Activated naive CD4-positive, alpha-beta T cell treated with anti-CD3 and anti-CD28 coated beads, Interleukin-2, amount 50 U/mL, for 24 hours (primary cell): ENCODE measurements around the gene EGLN2.
"Not testable (repeated sequence)": the region's sequence is repeated elsewhere in the genome, so short reads cannot be mapped to it uniquely, and the experiment has no call there.

Experiments
- H3K27ac Mint-ChIP-seq: one replicate; pipeline ENCODE4 v1.8.0; 2021; ENCODE audit warnings: mild to moderate bottlenecking, mixed read lengths
- H3K27me3 Mint-ChIP-seq: one replicate; pipeline ENCODE4 v1.8.0; 2021; ENCODE audit warnings: mixed read lengths
- H3K36me3 Mint-ChIP-seq: one replicate; pipeline ENCODE4 v1.8.0; 2021; ENCODE audit warnings: mixed read lengths
- H3K4me1 Mint-ChIP-seq: one replicate; pipeline ENCODE4 v1.8.0; 2021; ENCODE audit warnings: mixed read lengths
- H3K4me3 Mint-ChIP-seq: one replicate; pipeline ENCODE4 v1.8.0; 2021; ENCODE audit warnings: mild to moderate bottlenecking, mixed read lengths
- H3K9me3 Mint-ChIP-seq: one replicate; pipeline ENCODE4 v1.8.0; 2021; ENCODE audit warnings: mixed read lengths

Gene EGLN2

DNA sequence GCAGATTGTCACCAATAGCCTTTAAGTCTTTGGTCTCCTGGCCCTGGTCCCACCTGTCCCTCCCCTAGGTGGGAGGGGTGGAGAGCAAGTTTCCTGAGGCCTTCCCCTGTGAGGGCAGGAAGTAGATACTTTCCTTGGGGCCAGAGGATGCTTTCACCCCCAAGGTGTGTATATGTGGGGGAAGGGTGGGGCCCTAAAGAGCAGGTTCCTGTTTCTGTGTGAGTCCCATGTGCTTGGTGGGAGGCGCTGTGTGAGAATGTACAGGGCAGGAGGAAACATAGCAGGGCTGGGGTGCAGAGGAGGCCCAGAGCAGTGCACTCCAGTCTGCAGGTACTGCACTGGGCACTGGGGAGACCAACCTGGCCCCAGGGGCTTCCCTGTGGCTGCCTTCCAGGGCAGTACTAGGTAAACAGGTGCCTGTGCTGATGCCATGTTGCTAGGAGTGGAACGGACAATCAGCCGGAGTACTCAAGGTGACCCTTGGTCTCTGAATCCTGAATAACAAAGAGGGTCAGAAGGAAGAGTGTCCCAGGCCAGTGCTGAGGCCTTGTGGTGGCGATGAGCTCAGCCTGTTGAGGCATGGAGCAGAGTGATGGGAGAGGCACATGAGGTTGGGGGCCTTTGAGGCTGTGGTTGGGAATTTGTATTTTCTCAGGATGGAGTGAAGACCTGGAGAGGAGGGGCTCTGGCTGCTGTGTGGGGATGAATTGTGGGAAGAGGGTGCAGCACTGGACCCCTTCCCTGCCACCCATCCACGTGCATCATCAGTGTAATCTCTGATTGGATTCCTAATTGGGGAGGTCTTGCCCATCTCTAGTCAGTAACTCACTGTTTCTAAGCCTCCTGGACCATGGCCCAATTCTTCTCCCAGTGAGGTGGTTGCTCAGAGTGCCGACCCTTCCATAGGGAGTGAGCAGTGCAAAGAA lies 5.1 kb downstream of the EGLN2 start:
- H3K36me3 Mint-ChIP-seq: peaks cover 4% of the 10 kb centered on the region
- no peaks in the 10 kb centered on the region for H3K27me3 Mint-ChIP-seq
- no peaks in the 10 kb centered on the region for H3K9me3 Mint-ChIP-seq
- H3K4me3 Mint-ChIP-seq: peak overlapping the region; percentile 92
- peaks cover 80% of the 10 kb centered on the region for H3K4me1 Mint-ChIP-seq
- H3K27ac Mint-ChIP-seq: peak overlapping the region; percentile 86

- no peaks in the 10 kb centered on the region for H3K9me3 Mint-ChIP-seq
- peak overlapping the region; percentile 92 for H3K4me3 Mint-ChIP-seq
- no peaks in the 10 kb centered on the region for H3K27me3 Mint-ChIP-seq
- H3K27ac Mint-ChIP-seq: peak overlapping the region; percentile 86
- peaks cover 4% of the 10 kb centered on the region for H3K36me3 Mint-ChIP-seq
- peaks cover 82% of the 10 kb centered on the region for H3K4me1 Mint-ChIP-seq
Measured at GRCh38 chr19:40804783-40805242, 5.8 kb downstream of the EGLN2 start.

- Mint-ChIP-seq H3K9me3 (no peaks in the 10 kb centered on the region), H3K36me3 (peaks cover 4% of the 10 kb centered on the region), H3K27ac (peak overlapping the region; percentile 86), H3K27me3 (no peaks in the 10 kb centered on the region), H3K4me1 (peaks cover 83% of the 10 kb centered on the region), H3K4me3 (peak overlapping the region; percentile 92)
Measured at GRCh38 chr19:40805258-40805868, 6.4 kb downstream of the EGLN2 start.

GRCh38 chr19:40806423-40807146 lies 7.6 kb downstream of the EGLN2 start:
- peaks cover 4% of the 10 kb centered on the region for H3K36me3 Mint-ChIP-seq
- H3K9me3 Mint-ChIP-seq: no peaks in the 10 kb centered on the region

DNA sequence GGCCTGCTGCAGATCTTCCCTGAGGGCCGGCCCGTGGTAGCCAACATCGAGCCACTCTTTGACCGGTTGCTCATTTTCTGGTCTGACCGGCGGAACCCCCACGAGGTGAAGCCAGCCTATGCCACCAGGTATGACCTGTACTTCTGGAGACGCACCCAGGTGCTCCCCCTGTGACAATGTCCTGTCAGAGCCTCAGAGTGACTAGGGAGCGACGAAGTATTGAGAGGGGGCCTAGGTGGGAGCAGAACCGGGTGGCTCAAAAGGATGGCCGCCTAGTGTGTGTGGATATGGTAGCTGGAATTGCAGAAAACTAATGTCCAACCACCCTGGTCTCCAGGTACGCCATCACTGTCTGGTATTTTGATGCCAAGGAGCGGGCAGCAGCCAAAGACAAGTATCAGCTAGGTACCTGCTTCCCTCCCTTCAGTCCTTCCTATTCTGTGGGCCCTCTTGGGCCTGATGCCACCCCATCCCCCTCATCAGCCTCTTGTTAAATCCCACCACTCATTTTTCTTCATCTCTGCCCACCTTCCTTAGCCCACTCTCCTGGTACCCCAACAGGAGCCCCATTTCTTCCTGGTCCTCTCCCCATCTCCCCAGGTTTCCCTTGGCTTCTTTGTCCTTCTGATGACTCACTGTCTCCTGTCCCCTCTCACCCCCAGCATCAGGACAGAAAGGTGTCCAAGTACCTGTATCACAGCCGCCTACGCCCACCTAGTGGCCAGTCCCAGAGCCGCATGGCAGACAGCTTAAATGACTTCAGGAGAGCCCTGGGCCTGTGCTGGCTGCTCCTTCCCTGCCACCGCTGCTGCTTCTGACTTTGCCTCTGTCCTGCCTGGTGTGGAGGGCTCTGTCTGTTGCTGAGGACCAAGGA lies 8.4 kb downstream of the EGLN2 start:
- peaks cover 86% of the 10 kb centered on the region for H3K4me1 Mint-ChIP-seq
- no peaks in the 10 kb centered on the region for H3K9me3 Mint-ChIP-seq
- H3K27me3 Mint-ChIP-seq: no peaks in the 10 kb centered on the region
- H3K4me3 Mint-ChIP-seq: peak overlapping the region; percentile 84
- H3K36me3 Mint-ChIP-seq: peaks cover 3% of the 10 kb centered on the region
- peak overlapping the region; percentile 96 for H3K27ac Mint-ChIP-seq

More at GRCh38 chr19:40806423-40807146, 7.6 kb downstream of the EGLN2 start:
- Mint-ChIP-seq H3K4me1 (peaks cover 87% of the 10 kb centered on the region), H3K27me3 (no peaks in the 10 kb centered on the region), H3K4me3 (peak overlapping the region; percentile 84), H3K27ac (peak overlapping the region; percentile 96)

DNA sequence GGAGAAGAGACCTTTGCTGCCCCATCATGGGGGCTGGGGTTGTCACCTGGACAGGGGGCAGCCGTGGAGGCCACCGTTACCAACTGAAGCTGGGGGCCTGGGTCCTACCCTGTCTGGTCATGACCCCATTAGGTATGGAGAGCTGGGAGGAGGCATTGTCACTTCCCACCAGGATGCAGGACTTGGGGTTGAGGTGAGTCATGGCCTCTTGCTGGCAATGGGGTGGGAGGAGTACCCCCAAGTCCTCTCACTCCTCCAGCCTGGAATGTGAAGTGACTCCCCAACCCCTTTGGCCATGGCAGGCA lies 9.0 kb downstream of the EGLN2 start:
- Mint-ChIP-seq H3K4me3 (peak overlapping the region; percentile 72), H3K36me3 (peaks cover 3% of the 10 kb centered on the region), H3K4me1 (peaks cover 86% of the 10 kb centered on the region), H3K9me3 (no peaks in the 10 kb centered on the region), H3K27me3 (no peaks in the 10 kb centered on the region), H3K27ac (peak overlapping the region; percentile 90)

DNA sequence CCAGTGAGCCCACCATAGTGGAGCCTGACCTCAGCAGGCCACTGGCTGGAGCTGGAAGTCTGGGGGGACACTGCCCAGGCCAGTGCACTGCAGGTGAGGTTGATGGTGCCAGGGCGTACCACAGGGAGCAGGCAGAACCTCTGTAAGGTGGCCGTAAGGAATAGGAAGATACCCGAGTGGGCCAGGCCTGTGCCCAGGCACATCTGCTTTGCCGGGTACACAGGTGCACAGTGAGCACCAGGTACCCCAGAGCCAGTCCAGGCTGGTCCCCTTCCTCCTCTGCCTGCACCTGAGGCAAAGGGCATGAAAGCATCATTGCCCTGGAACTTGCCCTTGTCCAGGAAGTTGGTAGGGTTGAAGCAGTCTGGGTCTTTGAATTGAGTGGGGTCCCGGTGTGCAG lies 9.5 kb downstream of the EGLN2 start:
- Mint-ChIP-seq H3K9me3 (no peaks in the 10 kb centered on the region), H3K4me1 (peaks cover 83% of the 10 kb centered on the region), H3K4me3 (peak overlapping the region; percentile 15), H3K27ac (no peak overlapping the region), H3K36me3 (peaks cover 3% of the 10 kb centered on the region), H3K27me3 (no peaks in the 10 kb centered on the region)

DNA sequence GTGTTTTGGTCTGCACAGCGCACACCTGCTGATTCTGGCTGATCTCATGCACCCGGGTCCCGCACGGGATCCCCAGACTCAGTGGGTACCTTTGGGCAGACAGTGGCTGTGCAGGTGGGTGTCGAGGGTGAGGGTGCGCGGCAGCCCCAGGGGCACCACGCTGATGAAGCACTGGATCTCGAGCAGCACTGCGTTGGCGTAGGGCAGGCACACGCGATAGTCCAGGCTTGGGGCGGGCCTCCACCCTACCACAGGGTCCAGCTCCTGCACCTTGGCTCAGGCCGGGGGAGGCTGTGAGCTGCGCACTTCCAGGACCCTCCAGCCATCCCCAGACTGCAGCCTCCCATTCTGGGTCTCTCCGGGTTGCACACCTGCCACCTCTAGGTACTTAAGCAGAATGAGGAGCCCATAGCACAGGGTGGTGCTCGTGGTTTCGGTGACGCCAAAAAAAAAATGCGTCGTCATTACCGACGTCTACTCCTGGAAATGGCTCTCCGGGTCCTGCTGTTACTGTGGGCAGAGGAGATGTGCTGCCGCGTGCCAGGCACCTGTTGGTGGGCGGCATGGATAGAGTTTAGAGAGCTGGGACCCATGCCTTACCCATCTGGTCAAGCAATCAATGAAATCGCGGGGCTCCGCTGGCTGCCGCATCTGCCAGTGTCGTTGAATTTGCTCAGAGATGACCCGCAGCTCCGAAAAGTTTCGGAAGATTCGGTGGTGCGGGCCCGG lies 10.5 kb downstream of the EGLN2 start:
- peak overlapping the region; percentile 49 for H3K4me3 Mint-ChIP-seq
- peak overlapping the region; percentile 35 for H3K27ac Mint-ChIP-seq
- peaks cover 72% of the 10 kb centered on the region for H3K4me1 Mint-ChIP-seq
- no peaks in the 10 kb centered on the region for H3K27me3 Mint-ChIP-seq
- no peaks in the 10 kb centered on the region for H3K9me3 Mint-ChIP-seq
- H3K36me3 Mint-ChIP-seq: peaks cover 3% of the 10 kb centered on the region

GRCh38 chr19:40810160-40810559 lies 11.2 kb downstream of the EGLN2 start:
- H3K9me3 Mint-ChIP-seq: no peaks in the 10 kb centered on the region
- peaks cover 66% of the 10 kb centered on the region for H3K4me1 Mint-ChIP-seq
- H3K27me3 Mint-ChIP-seq: no peaks in the 10 kb centered on the region
- peak overlapping the region; percentile 39 for H3K4me3 Mint-ChIP-seq
- peak overlapping the region; percentile 35 for H3K27ac Mint-ChIP-seq
- H3K36me3 Mint-ChIP-seq: peaks cover 3% of the 10 kb centered on the region

DNA sequence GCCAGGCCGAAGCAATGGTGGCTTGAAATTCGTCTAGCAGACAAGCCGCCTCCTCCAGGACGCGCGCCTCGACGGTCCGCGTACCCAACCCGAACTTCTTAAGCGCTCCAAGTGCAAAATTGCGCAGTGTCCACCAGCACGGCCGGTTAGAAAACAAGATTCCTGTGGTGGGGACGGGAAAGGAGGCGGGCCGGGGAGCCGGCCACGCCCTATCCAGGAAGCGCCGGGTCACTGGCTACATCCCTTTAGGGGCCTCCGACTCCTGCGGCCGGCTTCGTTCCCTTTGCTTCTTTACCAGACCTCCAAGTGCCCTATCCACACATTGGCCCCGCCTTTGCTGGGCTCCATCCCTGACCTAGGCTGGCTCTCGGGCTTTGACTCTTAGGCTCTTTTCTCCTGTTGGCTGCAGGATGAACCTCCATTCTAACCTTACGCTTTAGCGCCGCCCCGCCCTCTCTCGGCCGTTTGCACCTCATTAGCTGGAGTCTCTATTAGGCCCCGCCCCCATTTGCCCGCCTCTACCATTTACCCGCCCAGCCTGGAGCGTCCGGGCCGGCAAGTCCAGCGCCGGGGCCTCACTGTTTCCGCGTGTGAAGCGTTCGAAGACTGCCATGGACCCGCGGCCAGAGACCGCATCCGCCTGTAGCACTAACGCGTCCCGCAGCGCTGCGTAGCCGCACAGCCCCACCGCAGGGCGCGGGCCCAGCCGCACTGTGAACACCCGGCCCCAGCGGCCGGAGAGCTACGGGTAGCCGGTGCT lies 11.8 kb downstream of the EGLN2 start:
- Mint-ChIP-seq H3K4me3 (peak overlapping the region; percentile 93), H3K27ac (peak overlapping the region; percentile 72), H3K4me1 (peaks cover 59% of the 10 kb centered on the region)
- not testable (repeated sequence) for H3K9me3 Mint-ChIP-seq, H3K27me3 Mint-ChIP-seq, H3K36me3 Mint-ChIP-seq

DNA sequence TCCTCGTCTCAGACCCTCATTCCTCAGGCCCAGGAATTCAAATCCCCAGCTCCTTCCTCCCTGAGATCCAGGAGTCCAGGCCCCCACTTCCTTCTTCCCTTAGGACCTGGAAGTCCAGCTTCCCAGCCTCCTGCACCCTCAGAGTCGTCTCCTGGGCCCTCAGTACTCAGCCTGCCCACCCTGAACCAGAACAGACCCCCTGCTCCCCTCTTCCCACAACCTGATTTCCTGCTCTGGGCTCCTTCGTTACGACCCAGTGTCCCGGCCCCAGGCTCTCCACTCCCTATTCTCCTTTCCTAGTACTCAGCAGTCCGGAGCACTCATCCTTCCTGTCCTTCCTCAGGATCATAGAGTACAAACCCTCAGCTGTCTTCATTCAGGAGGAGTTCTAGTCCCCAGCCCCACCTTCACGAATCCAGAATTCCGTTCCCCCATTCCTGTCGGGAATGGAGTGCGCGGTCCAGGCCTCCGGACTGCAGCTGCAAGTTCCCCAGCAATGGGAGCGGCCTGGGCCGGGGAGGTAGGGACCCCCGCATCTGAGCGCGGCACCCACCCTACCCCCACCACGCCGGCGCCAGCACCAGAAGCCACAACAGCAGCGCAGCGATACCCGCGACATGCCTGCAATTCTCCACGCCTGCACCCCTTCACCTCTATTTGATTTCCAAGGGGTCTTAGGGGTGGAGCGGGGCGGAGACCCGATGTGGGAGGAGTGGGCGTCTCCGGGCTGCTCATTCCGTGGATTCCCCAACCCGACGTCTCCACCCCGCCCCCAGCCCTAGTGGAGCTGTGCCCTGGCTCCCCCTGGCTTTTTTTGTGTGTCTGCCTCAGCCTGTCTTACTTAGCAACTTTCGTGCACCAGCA lies 12.7 kb downstream of the EGLN2 start:
- no peaks in the 10 kb centered on the region for H3K9me3 Mint-ChIP-seq
- H3K27ac Mint-ChIP-seq: peak overlapping the region; percentile 84
- H3K4me1 Mint-ChIP-seq: peaks cover 51% of the 10 kb centered on the region
- peaks cover 3% of the 10 kb centered on the region for H3K36me3 Mint-ChIP-seq
- peak overlapping the region; percentile 93 for H3K4me3 Mint-ChIP-seq
- H3K27me3 Mint-ChIP-seq: no peaks in the 10 kb centered on the region

DNA sequence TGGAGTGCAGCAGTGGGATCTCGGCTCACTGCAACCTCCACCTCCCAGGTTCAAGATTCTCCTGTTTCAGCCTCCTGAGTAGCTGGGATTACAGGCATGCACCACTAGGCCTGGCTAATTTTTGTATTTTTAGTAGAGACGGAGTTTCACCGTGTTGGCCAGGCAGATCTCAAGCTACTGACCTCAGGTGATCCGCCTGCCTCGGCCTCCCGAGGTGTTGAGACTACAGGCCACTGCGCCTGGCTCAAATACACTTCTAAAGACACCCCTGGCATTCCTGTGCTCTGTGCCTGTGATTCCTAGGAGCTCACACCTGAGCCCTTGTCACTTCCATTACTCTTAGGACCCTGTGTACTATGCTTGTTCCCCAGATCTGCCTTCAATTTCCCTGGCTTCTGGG lies 13.6 kb downstream of the EGLN2 start:
- H3K4me1 Mint-ChIP-seq: peaks cover 43% of the 10 kb centered on the region
- peak overlapping the region; percentile 86 for H3K27ac Mint-ChIP-seq
- peak overlapping the region; percentile 93 for H3K4me3 Mint-ChIP-seq
- not testable (repeated sequence) for H3K27me3 Mint-ChIP-seq, H3K36me3 Mint-ChIP-seq, H3K9me3 Mint-ChIP-seq

GRCh38 chr19:40813182-40813581 lies 14.2 kb downstream of the EGLN2 start:
- Mint-ChIP-seq H3K4me1 (peaks cover 43% of the 10 kb centered on the region), H3K27me3 (no peaks in the 10 kb centered on the region), H3K4me3 (peak overlapping the region; percentile 93), H3K27ac (no peak overlapping the region), H3K9me3 (no peaks in the 10 kb centered on the region), H3K36me3 (no peaks in the 10 kb centered on the region)
